HFF-Myc (cell line): Measurements from ENCODE around the gene PYGB.

ENCODE experiments used
- DNase-seq: peaks from one replicate; pipeline ENCODE4 v3.0.0-alpha.2; 2011; ENCODE audit warnings: low read depth; ENCODE audit errors: extremely low read depth
- H3K4me3 ChIP-seq: replicated peaks from 2 replicates; pipeline ENCODE4 v1.5.1; 2011; ENCODE audit warnings: low read depth, mild to moderate bottlenecking, control low read depth, low read length
- CTCF ChIP-seq: IDR thresholded peaks from 2 replicates; pipeline ENCODE4 v1.5.1; 2012; ENCODE audit warnings: mild to moderate bottlenecking, low read depth, low read length, control low read depth; ENCODE audit errors: missing control alignments

Gene PYGB

GRCh38 chr20:25300496-25301170 is 52.7 kb downstream of the PYGB start:
- H3K4me3 ChIP-seq = no peak overlapping the region
- TF ChIP-seq CTCF = peak; percentile 5
- DNase-seq = no peak

GRCh38 chr20:25301357-25301920 is 53.6 kb downstream of the PYGB start:
- TF ChIP-seq CTCF = no peak
- no peak for DNase-seq
- H3K4me3 ChIP-seq = no peak overlapping the region

GRCh38 chr20:25302596-25302995 is 54.7 kb downstream of the PYGB start:
- H3K4me3 ChIP-seq = no peak overlapping the region
- DNase-seq = no peak
- TF ChIP-seq CTCF = no peak

GRCh38 chr20:25303292-25304024 is 55.6 kb downstream of the PYGB start:
- no peak for DNase-seq
- no peak overlapping the region for H3K4me3 ChIP-seq
- no peak for TF ChIP-seq CTCF

- H3K4me3 ChIP-seq = no peak overlapping the region
- DNase-seq = no peak
- TF ChIP-seq CTCF = no peak
Measured at GRCh38 chr20:25304025-25304549, 56.2 kb downstream of the PYGB start.

- TF ChIP-seq CTCF = no peak
- H3K4me3 ChIP-seq = no peak overlapping the region
- DNase-seq = no peak
Measured at GRCh38 chr20:25306991-25307903, 59.4 kb downstream of the PYGB start.
